Measurements from ENCODE around the gene DNMT3A.

- TF ChIP-seq EZH2 (IDR thresholded peaks at IDR 0.05) (no peak), POLR2AphosphoS5 (IDR thresholded peaks at IDR 0.05; ENCODE audit: borderline replicate concordance, low read depth, low read length) (no peak)
Measured at GRCh38 chr2:25343187-25343825, 1.6 kb upstream of the DNMT3A start.
